Measurements from ENCODE around the gene DIP2C.
"Not testable (repeated sequence)": the region's sequence is repeated elsewhere in the genome, so short reads cannot be mapped to it uniquely, and the experiment has no call there.

The DIP2C gene

GRCh38 chr10:311901-312665 lies 377.4 kb downstream of the DIP2C start:
- DNase-seq = no peak

GRCh38 chr10:310976-311639 lies 378.4 kb downstream of the DIP2C start:
- no peak for DNase-seq

- no peak for DNase-seq
Measured at GRCh38 chr10:310371-310770, 379.1 kb downstream of the DIP2C start.

GRCh38 chr10:308572-309085 lies 380.8 kb downstream of the DIP2C start:
- no peak for DNase-seq

- no peak for DNase-seq
Measured at GRCh38 chr10:308101-308500, 381.4 kb downstream of the DIP2C start.

- DNase-seq = no peak
Measured at GRCh38 chr10:307659-308058, 381.8 kb downstream of the DIP2C start.

GRCh38 chr10:306675-307185 lies 382.7 kb downstream of the DIP2C start:
- DNase-seq = no peak

GRCh38 chr10:306007-306674 lies 383.3 kb downstream of the DIP2C start:
- DNase-seq = no peak

- no peak for DNase-seq
Measured at GRCh38 chr10:305034-305433, 384.4 kb downstream of the DIP2C start.

- no peak for DNase-seq
Measured at GRCh38 chr10:301536-301935, 387.9 kb downstream of the DIP2C start.

GRCh38 chr10:300580-300979 lies 388.9 kb downstream of the DIP2C start:
- DNase-seq = not testable (repeated sequence)

- DNase-seq = no peak
Measured at GRCh38 chr10:299969-300368, 389.5 kb downstream of the DIP2C start.

GRCh38 chr10:299512-299911 lies 390.0 kb downstream of the DIP2C start:
- DNase-seq = no peak

GRCh38 chr10:298033-298432 lies 391.4 kb downstream of the DIP2C start:
- no peak for DNase-seq

GRCh38 chr10:297567-297966 lies 391.9 kb downstream of the DIP2C start:
- DNase-seq = no peak

GRCh38 chr10:293636-294035 lies 395.8 kb downstream of the DIP2C start:
- DNase-seq = no peak

GRCh38 chr10:290026-290725 lies 399.3 kb downstream of the DIP2C start:
- no peak for DNase-seq

GRCh38 chr10:289581-289980 lies 399.9 kb downstream of the DIP2C start:
- no peak for DNase-seq

- DNase-seq = no peak
Measured at GRCh38 chr10:288316-289200, 400.9 kb downstream of the DIP2C start.

- no peak for DNase-seq
Measured at GRCh38 chr10:287814-288213, 401.7 kb downstream of the DIP2C start.

GRCh38 chr10:287026-287709 lies 402.3 kb downstream of the DIP2C start:
- no peak for DNase-seq

Data from stimulated activated naive CD4-positive, alpha-beta T cell (primary cell).